Measurements from ENCODE around the gene JUP. TPM values are rescaled to one million over a fixed set of nuclear protein-coding genes. Genes with fewer than 3 reads are reported as not detected.

The JUP gene
- total and polyA plus RNA-seq, 2 of the 4 experiments (the other 2 are of a cell fraction): 12.9 to 27.3 TPM

DNA sequence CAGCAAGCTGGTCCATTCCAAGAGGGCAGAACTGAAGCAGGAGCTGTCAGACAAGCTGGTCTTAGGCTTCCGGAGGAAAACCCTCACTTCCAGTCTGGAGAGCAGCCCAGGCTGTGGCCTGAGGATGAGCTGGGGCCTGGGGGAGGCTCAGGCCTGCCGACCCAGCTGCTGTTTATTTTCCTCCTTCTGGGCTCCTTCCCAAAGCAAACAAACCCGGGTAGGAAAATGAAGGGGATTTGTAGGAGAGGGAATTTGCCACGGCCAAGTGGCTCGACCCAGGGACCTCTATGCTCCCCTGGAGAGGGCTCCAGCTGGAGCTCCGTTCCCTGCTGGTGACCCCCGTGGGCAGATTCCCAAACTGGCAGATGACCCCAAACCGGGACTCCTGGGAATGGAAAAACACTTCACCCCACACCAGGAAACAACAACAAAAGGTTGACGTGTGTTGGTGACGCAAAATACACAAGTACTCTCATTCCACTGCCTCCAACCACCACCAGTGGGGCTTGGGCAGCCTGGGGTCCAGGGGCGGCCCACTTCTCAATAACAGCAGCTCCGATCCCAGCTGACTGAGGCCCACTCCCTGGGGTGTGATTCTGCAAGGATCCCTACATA, 8.8 kb downstream of the JUP start (continued):
- TF ChIP-seq RAD21 (IDR thresholded peaks at IDR 0.05; ENCODE audit: low read length) (peak; percentile 12; the same call in 1 of the 2 replicates), CEBPB (IDR thresholded peaks at IDR 0.05; ENCODE audit: low read depth, low read length) (no peak)

DNA sequence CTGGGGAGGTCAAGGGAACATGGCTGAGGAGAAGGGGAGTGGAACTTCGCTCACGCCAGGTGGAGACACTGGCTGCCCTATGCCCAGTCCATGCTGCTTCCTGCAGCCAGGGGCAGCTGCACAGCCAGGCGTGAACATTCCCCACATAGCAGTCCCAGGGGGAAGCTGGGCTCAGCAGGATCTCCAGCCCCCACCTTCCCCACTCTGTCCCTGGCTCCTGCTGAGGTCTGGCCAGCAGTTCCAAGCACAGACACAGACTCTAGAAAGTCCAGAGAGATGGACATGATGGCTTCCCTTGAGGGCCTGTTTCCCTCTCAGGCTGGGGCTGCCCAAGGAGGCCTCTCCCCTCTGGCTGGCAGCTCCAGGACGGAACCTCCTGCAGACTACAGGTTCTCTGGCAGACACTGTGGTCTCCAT, 9.3 kb downstream of the JUP start:
- TF ChIP-seq FOS (IDR thresholded peaks at IDR 0.05; ENCODE audit: low read depth, low read length): no peak
- TF ChIP-seq BHLHE40 (IDR thresholded peaks at IDR 0.05; ENCODE audit: low read depth, low read length): no peak
- no peak for TF ChIP-seq RAD21 (IDR thresholded peaks at IDR 0.05; ENCODE audit: low read length)
- TF ChIP-seq, protein P1, sequence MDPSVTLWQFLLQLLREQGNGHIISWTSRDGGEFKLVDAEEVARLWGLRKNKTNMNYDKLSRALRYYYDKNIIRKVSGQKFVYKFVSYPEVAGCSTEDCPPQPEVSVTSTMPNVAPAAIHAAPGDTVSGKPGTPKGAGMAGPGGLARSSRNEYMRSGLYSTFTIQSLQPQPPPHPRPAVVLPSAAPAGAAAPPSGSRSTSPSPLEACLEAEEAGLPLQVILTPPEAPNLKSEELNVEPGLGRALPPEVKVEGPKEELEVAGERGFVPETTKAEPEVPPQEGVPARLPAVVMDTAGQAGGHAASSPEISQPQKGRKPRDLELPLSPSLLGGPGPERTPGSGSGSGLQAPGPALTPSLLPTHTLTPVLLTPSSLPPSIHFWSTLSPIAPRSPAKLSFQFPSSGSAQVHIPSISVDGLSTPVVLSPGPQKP (IDR thresholded peaks at IDR 0.05; ENCODE audit: borderline replicate concordance, low read depth, low read length): no peak
- TF ChIP-seq, protein P2, sequence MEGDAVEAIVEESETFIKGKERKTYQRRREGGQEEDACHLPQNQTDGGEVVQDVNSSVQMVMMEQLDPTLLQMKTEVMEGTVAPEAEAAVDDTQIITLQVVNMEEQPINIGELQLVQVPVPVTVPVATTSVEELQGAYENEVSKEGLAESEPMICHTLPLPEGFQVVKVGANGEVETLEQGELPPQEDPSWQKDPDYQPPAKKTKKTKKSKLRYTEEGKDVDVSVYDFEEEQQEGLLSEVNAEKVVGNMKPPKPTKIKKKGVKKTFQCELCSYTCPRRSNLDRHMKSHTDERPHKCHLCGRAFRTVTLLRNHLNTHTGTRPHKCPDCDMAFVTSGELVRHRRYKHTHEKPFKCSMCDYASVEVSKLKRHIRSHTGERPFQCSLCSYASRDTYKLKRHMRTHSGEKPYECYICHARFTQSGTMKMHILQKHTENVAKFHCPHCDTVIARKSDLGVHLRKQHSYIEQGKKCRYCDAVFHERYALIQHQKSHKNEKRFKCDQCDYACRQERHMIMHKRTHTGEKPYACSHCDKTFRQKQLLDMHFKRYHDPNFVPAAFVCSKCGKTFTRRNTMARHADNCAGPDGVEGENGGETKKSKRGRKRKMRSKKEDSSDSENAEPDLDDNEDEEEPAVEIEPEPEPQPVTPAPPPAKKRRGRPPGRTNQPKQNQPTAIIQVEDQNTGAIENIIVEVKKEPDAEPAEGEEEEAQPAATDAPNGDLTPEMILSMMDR (conservative IDR thresholded peaks at IDR 0.05; ENCODE audit: low read depth, low read length): no peak
- no peak for TF ChIP-seq MAZ (IDR thresholded peaks at IDR 0.05; ENCODE audit: borderline replicate concordance, low read depth, low read length)
- TF ChIP-seq NFE2L2 (IDR thresholded peaks at IDR 0.05; ENCODE audit: low read depth, low read length): no peak
- no peak for TF ChIP-seq RFX5 (IDR thresholded peaks at IDR 0.05; ENCODE audit: low read depth, low read length)
- no CpG with 5 or more reads among the region's 4 CpGs for WGBS, 2 experiments (ENCODE audit: extremely low coverage in 2 of 2, insufficient read length in 1 of 2)
- no TSS peak for BruUV-seq (replicated peaks)
- Histone ChIP-seq H3K27ac (ENCODE audit: insufficient read depth, low read length) (peak overlapping the region; percentile 79), H3K36me3 (ENCODE audit: control insufficient read depth, insufficient read depth, low read length) (peaks cover 12% of the 10 kb centered on the region; the same call in 1 of the 2 replicates), H3K4me3 (ENCODE audit: insufficient read depth, low read depth, low read length) (no peak overlapping the region), H2AFZ (replicated peaks; ENCODE audit: low read length, poor library complexity) (peak overlapping the region; percentile 76), H2BK15ac (ENCODE audit: low read depth, low read length) (peak overlapping the region; percentile 47; the same call in 1 of the 3 replicates), H4K20me1 (ENCODE audit: insufficient read depth, low read length) (peaks cover 41% of the 10 kb centered on the region), H3K9me3 (ENCODE audit: control insufficient read depth, insufficient read depth, low read length) (no peaks in the 10 kb centered on the region), H4K8ac (ENCODE audit: low read depth in 2 of 2, low read length in 2 of 2) (peak overlapping the region; percentile 65 to 77), H3K4ac (ENCODE audit: low read depth, low read length) (peak overlapping the region; percentile 84), H3K9ac (ENCODE audit: low read depth, low read length) (peak overlapping the region; percentile 1; the same call in 1 of the 2 replicates), H2AK9ac (replicated peaks; ENCODE audit: low read depth, low read length, poor library complexity) (peak overlapping the region; percentile 92), H3K4me1 (ENCODE audit: control insufficient read depth, insufficient read depth, low read length) (peaks cover 33% of the 10 kb centered on the region), H3K56ac (ENCODE audit: extremely low read depth, insufficient read depth, low read length) (no peak overlapping the region), H3K23ac (ENCODE audit: low read depth, low read length) (no peak overlapping the region; the same call in 1 of the 2 replicates), H4K5ac (ENCODE audit: low read depth, low read length) (no peak overlapping the region), H2BK20ac (ENCODE audit: low read depth, low read length) (peak overlapping the region; percentile 81), H3K9me1 (ENCODE audit: insufficient read depth, low read length) (peaks cover 27% of the 10 kb centered on the region), H2BK5ac (ENCODE audit: low read depth, low read length, poor library complexity, severe bottlenecking) (peak overlapping the region; percentile 81), H3K18ac (ENCODE audit: low read depth, low read length) (0 out of 2 replicates have a peak overlapping the region, but pooled peaks have one; percentile 2), H2AK5ac (ENCODE audit: low read depth, low read length) (peak overlapping the region; percentile 97), H2BK120ac (ENCODE audit: low read depth, low read length) (peak overlapping the region; percentile 83), H3K4me2 (ENCODE audit: low read depth, low read length) (peak overlapping the region; percentile 10; the same call in 1 of the 2 replicates), H3K79me1 (ENCODE audit: low read depth in 1 of 2, low read length in 2 of 2) (peaks cover 16 to 71% of the 10 kb centered on the region in 2 experiments; a peak in 3 of 4 replicates), H3K27me3 (ENCODE audit: control insufficient read depth, insufficient read depth, low read length) (no peaks in the 10 kb centered on the region), H3K14ac (replicated peaks; ENCODE audit: low read depth, low read length) (peak overlapping the region; percentile 59), H4K91ac (ENCODE audit: insufficient read depth, low read depth, low read length) (peak overlapping the region; percentile 66)
- ChIA-PET POLR2A (ENCODE audit: unreplicated experiment) (interaction anchor here (0.7 to 0.8 kb wide), 2 partner anchors 9 to 27 kb away, joined by 3 to 6 read pairs; partner anchors contain the start of gene JUP), CTCF (interaction anchor here (0.6 to 1.6 kb wide), 3 partner anchors 9 to 24 kb away, joined by 5 to 7 read pairs (median 7); partner anchors contain the start of gene JUP)
- DNase-seq (no peak), ATAC-seq (ENCODE audit: low read depth) (peak; percentile 18)
- dilution Hi-C loops (cut with HindIII; ENCODE audit: low sequenced_read_pairs, unreplicated experiment) (no loop called here), in situ Hi-C loops (cut with MboI; ENCODE audit: low sequenced_read_pairs) (no loop called here), intact Hi-C loops (cut with micrococcal nuclease) (loop anchor here (1.0 kb wide), 1 partner anchor 24 kb away; no protein-coding TSS in a partner anchor)
